ENCODE measurements around the gene RPS6KA2. TPM values are rescaled to one million over a fixed set of nuclear protein-coding genes. Genes with fewer than 3 reads are reported as not detected.

Gene RPS6KA2
- total and polyA plus RNA-seq, 2 donors (not counting 1 experiment from before 2014, with no cell fraction given): 2.2 to 16.0 TPM

- intact Hi-C loops (cut with micrococcal nuclease): no loop called here
- CTCF ChIA-PET: no interaction called here
Measured at GRCh38 chr6:166675736-166676135, 48.7 kb upstream of the RPS6KA2 start.

GRCh38 chr6:166673309-166673708 lies 46.3 kb upstream of the RPS6KA2 start:
- no peak overlapping the region for H3K4me2 ChIP-seq (replicated peaks; ENCODE audit: low read depth, low read length, poor library complexity, severe bottlenecking)
- H3K27me3 ChIP-seq (replicated peaks in 1 of 4; ENCODE audit: control extremely low read depth in 1 of 4, control insufficient read depth in 3 of 4, insufficient read depth in 4 of 4, low read length in 3 of 4): peaks cover 0 to 35% (median 11%) of the 10 kb centered on the region in 4 experiments
- intact Hi-C loops (cut with micrococcal nuclease): no loop called here
- Mint-ChIP-seq H3K9me3 (ENCODE audit: insufficient read depth) (no peaks in the 10 kb centered on the region), H3K4me3 (no peak overlapping the region), H3K27me3 (peaks cover 32% of the 10 kb centered on the region), H3K4me1 (peaks cover 16% of the 10 kb centered on the region), H3K27ac (no peak overlapping the region)
- H2AFZ ChIP-seq (ENCODE audit: insufficient read depth, low read depth, low read length, poor library complexity, severe bottlenecking): no peak overlapping the region
- H3K36me3 ChIP-seq (replicated peaks in 1 of 2; ENCODE audit: control extremely low read depth in 1 of 2, control insufficient read depth in 1 of 2, extremely low read depth in 1 of 2, insufficient read depth in 2 of 2, low read length in 1 of 2): no peaks in the 10 kb centered on the region
- no peaks in the 10 kb centered on the region for H4K20me1 ChIP-seq (ENCODE audit: control insufficient read depth, insufficient read depth, low read length, poor library complexity, severe bottlenecking)
- no peak overlapping the region for H3K27ac ChIP-seq (ENCODE audit: low read length in 2 of 2)
- 27% methylated on average over 3 of the region's 6 CpGs for WGBS (ENCODE audit: insufficient coverage)
- no peak for DNase-seq
- H3K4me1 ChIP-seq (ENCODE audit: control insufficient read depth in 2 of 2, insufficient read depth in 2 of 2, low read length in 2 of 2): peaks cover 0 to 12% of the 10 kb centered on the region in 2 donors
- no peaks in the 10 kb centered on the region for H3K79me2 ChIP-seq (ENCODE audit: control insufficient read depth, insufficient read depth, low read length)
- no peak overlapping the region for H3K9ac ChIP-seq (ENCODE audit: low read length)
- ATAC-seq (ENCODE audit: low read depth): no peak
- ChIA-PET POLR2A (no interaction called here), CTCF (interaction anchor here (1.0 kb wide), 1 partner anchor 8 kb away, joined by 4 read pairs; no protein-coding TSS in a partner anchor)
- peaks cover 0 to 6% (median 0%) of the 10 kb centered on the region in 3 donors for H3K9me3 ChIP-seq (ENCODE audit: control extremely low read depth in 1 of 3, control insufficient read depth in 2 of 3, insufficient read depth in 1 of 3, low read length in 2 of 3)
- no peak overlapping the region for H3K4me3 ChIP-seq (ENCODE audit: control extremely low read depth in 1 of 5, extremely low read depth in 1 of 5, insufficient read depth in 1 of 5, low read depth in 2 of 5, low read length in 4 of 5)
- TF ChIP-seq CTCF (IDR thresholded peaks at IDR 0.05) (no peak), EZH2 (IDR thresholded peaks at IDR 0.05; ENCODE audit: borderline replicate concordance, insufficient read depth, low read depth, low read length, poor library complexity, severe bottlenecking) (no peak)

More at GRCh38 chr6:166675736-166676135, 48.7 kb upstream of the RPS6KA2 start:
- peaks cover 0 to 14% (median 0%) of the 10 kb centered on the region in 3 donors for H3K9me3 ChIP-seq (ENCODE audit: control extremely low read depth in 1 of 3, control insufficient read depth in 2 of 3, insufficient read depth in 1 of 3, low read length in 2 of 3)
- H3K4me3 ChIP-seq (ENCODE audit: control extremely low read depth in 1 of 5, extremely low read depth in 1 of 5, insufficient read depth in 1 of 5, low read depth in 2 of 5, low read length in 4 of 5): no peak overlapping the region
- H3K27me3 Mint-ChIP-seq: peaks cover 27% of the 10 kb centered on the region
- H3K27me3 ChIP-seq (replicated peaks in 1 of 4; ENCODE audit: control extremely low read depth in 1 of 4, control insufficient read depth in 3 of 4, insufficient read depth in 4 of 4, low read length in 3 of 4): peaks cover 0 to 33% (median 7%) of the 10 kb centered on the region in 4 experiments
- POLR2A ChIA-PET: no interaction called here
- H3K9me3 Mint-ChIP-seq (ENCODE audit: insufficient read depth): peaks cover 4% of the 10 kb centered on the region
- 93% methylated on average over 8 of the region's 9 CpGs for WGBS (ENCODE audit: insufficient coverage)
- no peak overlapping the region for H2AFZ ChIP-seq (ENCODE audit: insufficient read depth, low read depth, low read length, poor library complexity, severe bottlenecking)
- no peak for TF ChIP-seq CTCF (IDR thresholded peaks at IDR 0.05)
- TF ChIP-seq EZH2 (IDR thresholded peaks at IDR 0.05; ENCODE audit: borderline replicate concordance, insufficient read depth, low read depth, low read length, poor library complexity, severe bottlenecking): no peak
- no peaks in the 10 kb centered on the region for H4K20me1 ChIP-seq (ENCODE audit: control insufficient read depth, insufficient read depth, low read length, poor library complexity, severe bottlenecking)
- DNase-seq (no peak), ATAC-seq (ENCODE audit: low read depth) (no peak)
- H3K4me1 ChIP-seq (ENCODE audit: control insufficient read depth in 2 of 2, insufficient read depth in 2 of 2, low read length in 2 of 2): peaks cover 0 to 12% of the 10 kb centered on the region in 2 donors
- H3K27ac ChIP-seq (ENCODE audit: low read length in 2 of 2): no peak overlapping the region
- H3K4me2 ChIP-seq (replicated peaks; ENCODE audit: low read depth, low read length, poor library complexity, severe bottlenecking): no peak overlapping the region
- H3K4me1 Mint-ChIP-seq: peaks cover 16% of the 10 kb centered on the region
- no peak overlapping the region for H3K4me3 Mint-ChIP-seq
- no peaks in the 10 kb centered on the region for H3K79me2 ChIP-seq (ENCODE audit: control insufficient read depth, insufficient read depth, low read length)
- H3K27ac Mint-ChIP-seq: no peak overlapping the region
- no peaks in the 10 kb centered on the region for H3K36me3 ChIP-seq (replicated peaks in 1 of 2; ENCODE audit: control extremely low read depth in 1 of 2, control insufficient read depth in 1 of 2, extremely low read depth in 1 of 2, insufficient read depth in 2 of 2, low read length in 1 of 2)
- no peak overlapping the region for H3K9ac ChIP-seq (ENCODE audit: low read length)

Measured in B cell (primary cell).